ENCODE data around the gene HEPH.
"Not testable (repeated sequence)": the region's sequence is repeated elsewhere in the genome, so short reads cannot be mapped to it uniquely, and the experiment has no call there.

Gene HEPH

DNA sequence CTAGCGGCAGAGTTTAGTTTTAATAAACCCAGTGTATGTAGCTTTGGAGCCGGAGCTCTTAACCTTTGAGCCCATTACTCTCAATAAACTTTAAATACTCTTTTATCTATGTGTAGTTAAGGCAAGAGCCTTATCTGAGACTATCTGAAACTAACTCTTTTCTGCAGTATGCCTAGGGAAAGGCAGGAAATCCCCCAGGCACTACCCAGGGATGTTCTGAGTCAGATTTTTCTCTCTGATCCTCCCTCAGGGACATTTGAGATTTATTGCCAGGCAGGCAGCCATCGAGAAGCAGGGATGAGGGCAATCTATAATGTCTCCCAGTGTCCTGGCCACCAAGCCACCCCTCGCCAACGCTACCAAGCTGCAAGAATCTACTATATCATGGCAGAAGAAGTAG lies 39.1 kb downstream of the HEPH start:
- DNase-seq = no peak

GRCh38 chrX:66221856-66222255 lies 57.8 kb downstream of the HEPH start:
- DNase-seq = peak in 1 of 2 experiments; percentile 22

DNA sequence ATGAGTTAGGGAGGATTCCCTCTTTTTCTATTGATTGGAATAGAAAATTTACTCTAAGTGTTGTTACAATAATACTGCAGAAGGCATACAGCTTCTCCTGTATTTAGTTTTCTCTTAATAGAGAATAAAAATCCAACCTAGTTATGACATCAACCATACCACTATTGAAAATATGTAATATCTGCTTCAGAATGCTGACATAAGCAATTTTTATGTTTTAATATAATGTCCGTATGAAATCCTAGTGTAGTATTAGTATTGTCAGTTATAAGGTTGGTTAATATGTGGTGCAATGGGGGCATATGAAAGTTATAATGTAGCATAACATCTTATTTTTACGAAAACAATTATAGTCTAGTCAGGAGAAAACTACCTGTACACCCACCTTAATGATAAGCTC lies 68.2 kb downstream of the HEPH start:
- DNase-seq = no peak

GRCh38 chrX:66233209-66233608 lies 69.2 kb downstream of the HEPH start:
- DNase-seq = no peak

DNA sequence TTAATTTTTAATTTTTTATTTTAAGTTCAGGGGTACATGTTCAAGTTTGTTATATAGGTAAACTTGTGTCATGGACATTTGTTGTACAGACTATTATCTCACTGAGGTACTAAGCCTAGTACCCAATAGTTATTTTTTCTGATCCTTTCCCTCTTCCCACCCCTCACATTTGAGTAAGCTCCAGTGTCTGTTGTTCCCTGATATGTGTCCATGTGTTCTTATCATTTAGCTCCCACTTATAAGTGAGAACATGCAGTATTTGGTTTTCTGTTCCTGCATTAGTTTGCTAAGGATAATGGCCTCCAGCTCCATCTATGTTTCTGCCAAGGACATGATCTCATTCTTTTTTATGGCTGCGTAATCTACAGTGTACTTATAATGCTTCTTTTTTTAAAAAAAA lies 69.9 kb downstream of the HEPH start:
- not testable (repeated sequence) for DNase-seq

GRCh38 chrX:66255359-66255967 lies 91.4 kb downstream of the HEPH start:
- DNase-seq = no peak

DNA sequence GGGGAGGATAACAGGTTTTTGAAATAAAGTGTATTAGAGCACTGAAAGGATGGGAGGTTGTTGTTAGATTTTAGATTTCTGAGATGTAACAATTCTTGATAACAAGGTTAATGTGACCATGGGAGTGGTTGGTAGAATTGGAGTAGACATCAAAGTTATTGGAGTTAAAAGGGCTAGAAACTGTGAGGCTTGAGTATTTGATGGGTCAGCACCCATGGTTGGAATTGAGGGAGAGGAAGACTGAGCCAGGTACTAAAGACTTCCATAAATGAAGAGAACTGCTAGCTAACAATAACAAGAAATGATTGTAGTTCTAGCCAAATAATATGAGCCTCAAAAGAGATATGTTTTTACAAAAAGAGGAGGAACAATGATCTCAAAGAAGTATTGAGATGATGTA lies 98.8 kb downstream of the HEPH start:
- no peak for DNase-seq
